ENCODE measurements around the gene SEMA3D. TPM values are rescaled to one million over a fixed set of nuclear protein-coding genes. Genes with fewer than 3 reads are reported as not detected.

SEMA3D gene
- total RNA-seq, 1 experiment from 2014 or later = 2.0 TPM

- H3K36me3 Mint-ChIP-seq (ENCODE audit: insufficient read depth, unreplicated experiment) = no peaks in the 10 kb centered on the region
- no peak overlapping the region for H3K27ac Mint-ChIP-seq (ENCODE audit: unreplicated experiment)
- no peak overlapping the region for H3K4me3 Mint-ChIP-seq (ENCODE audit: low read depth, unreplicated experiment)
- CTCF ChIA-PET = interaction anchor here (0.8 kb wide), 1 partner anchor 798 kb away, joined by 4 read pairs; no protein-coding TSS in a partner anchor
- DNase-seq = no peak
- no TSS peak for BruUV-seq (replicated peaks)
- H3K9me3 Mint-ChIP-seq (ENCODE audit: low read depth, unreplicated experiment) = no peaks in the 10 kb centered on the region
- no peak for TF ChIP-seq CTCF (IDR thresholded peaks at IDR 0.05; ENCODE audit: unreplicated experiment)
- no peaks in the 10 kb centered on the region for H3K27me3 Mint-ChIP-seq (ENCODE audit: unreplicated experiment)
- intact Hi-C loops (cut with micrococcal nuclease; ENCODE audit: unreplicated experiment) = loop anchor here (1.0 kb wide), 1 partner anchor 820 kb away; no protein-coding TSS in a partner anchor
- no peaks in the 10 kb centered on the region for H3K4me1 Mint-ChIP-seq (ENCODE audit: low read depth, unreplicated experiment)
These were observed 155.4 kb downstream of the SEMA3D start for GRCh38 chr7:85031475-85031874.

GRCh38 chr7:85030893-85031292, 156.0 kb downstream of the SEMA3D start:
- CTCF ChIA-PET = interaction anchor here (0.8 kb wide), 1 partner anchor 799 kb away, joined by 4 read pairs; no protein-coding TSS in a partner anchor
- Mint-ChIP-seq H3K4me1 (ENCODE audit: low read depth, unreplicated experiment) (no peaks in the 10 kb centered on the region), H3K27ac (ENCODE audit: unreplicated experiment) (no peak overlapping the region), H3K9me3 (ENCODE audit: low read depth, unreplicated experiment) (no peaks in the 10 kb centered on the region), H3K36me3 (ENCODE audit: insufficient read depth, unreplicated experiment) (no peaks in the 10 kb centered on the region), H3K4me3 (ENCODE audit: low read depth, unreplicated experiment) (no peak overlapping the region), H3K27me3 (ENCODE audit: unreplicated experiment) (no peaks in the 10 kb centered on the region)
- TF ChIP-seq CTCF (IDR thresholded peaks at IDR 0.05; ENCODE audit: unreplicated experiment) = no peak
- DNase-seq = no peak
- no TSS peak for BruUV-seq (replicated peaks)
- intact Hi-C loops (cut with micrococcal nuclease; ENCODE audit: unreplicated experiment) = loop anchor here (1.0 kb wide), 2 partner anchors 798 to 820 kb away; no protein-coding TSS in a partner anchor

GRCh38 chr7:85025312-85025756, 161.5 kb downstream of the SEMA3D start:
- no TSS peak for BruUV-seq (replicated peaks)
- H3K27me3 Mint-ChIP-seq (ENCODE audit: unreplicated experiment) = no peaks in the 10 kb centered on the region
- no peak overlapping the region for H3K27ac Mint-ChIP-seq (ENCODE audit: unreplicated experiment)
- no peak for DNase-seq
- no peaks in the 10 kb centered on the region for H3K4me1 Mint-ChIP-seq (ENCODE audit: low read depth, unreplicated experiment)
- TF ChIP-seq CTCF (IDR thresholded peaks at IDR 0.05; ENCODE audit: unreplicated experiment) = no peak
- H3K36me3 Mint-ChIP-seq (ENCODE audit: insufficient read depth, unreplicated experiment) = no peaks in the 10 kb centered on the region
- intact Hi-C loops (cut with micrococcal nuclease; ENCODE audit: unreplicated experiment) = loop anchor here (10.0 kb wide), 1 partner anchor 551 kb away; no protein-coding TSS in a partner anchor
- H3K9me3 Mint-ChIP-seq (ENCODE audit: low read depth, unreplicated experiment) = no peaks in the 10 kb centered on the region
- no peak overlapping the region for H3K4me3 Mint-ChIP-seq (ENCODE audit: low read depth, unreplicated experiment)
- CTCF ChIA-PET = interaction anchor here (1.2 kb wide), 1 partner anchor 1089 kb away, joined by 3 read pairs; no protein-coding TSS in a partner anchor

- H3K27ac Mint-ChIP-seq (ENCODE audit: unreplicated experiment) = no peak overlapping the region
- no TSS peak for BruUV-seq (replicated peaks)
- TF ChIP-seq CTCF (IDR thresholded peaks at IDR 0.05; ENCODE audit: unreplicated experiment) = no peak
- H3K4me1 Mint-ChIP-seq (ENCODE audit: low read depth, unreplicated experiment) = no peaks in the 10 kb centered on the region
- H3K36me3 Mint-ChIP-seq (ENCODE audit: insufficient read depth, unreplicated experiment) = no peaks in the 10 kb centered on the region
- H3K4me3 Mint-ChIP-seq (ENCODE audit: low read depth, unreplicated experiment) = no peak overlapping the region
- no peaks in the 10 kb centered on the region for H3K27me3 Mint-ChIP-seq (ENCODE audit: unreplicated experiment)
- H3K9me3 Mint-ChIP-seq (ENCODE audit: low read depth, unreplicated experiment) = no peaks in the 10 kb centered on the region
- CTCF ChIA-PET = interaction anchor here (1.2 kb wide), 1 partner anchor 1088 kb away, joined by 3 read pairs; no protein-coding TSS in a partner anchor
- intact Hi-C loops (cut with micrococcal nuclease; ENCODE audit: unreplicated experiment) = loop anchor here (1.0 to 10.0 kb wide), 6 partner anchors 407 to 1092 kb away; partner anchors contain the start of gene SEMA3A
- DNase-seq = no peak
These were observed 162.9 kb downstream of the SEMA3D start for GRCh38 chr7:85023916-85024315.
